Measurements from ENCODE around the gene PTOV1. TPM values are rescaled to one million over a fixed set of nuclear protein-coding genes. Genes with fewer than 3 reads are reported as not detected.
A peak's percentile ranks its signal among the peaks of the same experiment; 100 is the strongest.

The PTOV1 gene
- total RNA-seq, 5 donors from 2014 or later (not counting 1 experiment from before 2014, with no cell fraction given): 149 to 165 (median 156) TPM

- 1% methylated on average over 11 of the region's 15 CpGs for WGBS (ENCODE audit: insufficient coverage)
- H3K27me3 Mint-ChIP-seq: no peaks in the 10 kb centered on the region
- H3K27me3 ChIP-seq (replicated peaks in 1 of 2; ENCODE audit: control insufficient read depth in 2 of 2, extremely low read depth in 1 of 2, insufficient read depth in 2 of 2, low read length in 1 of 2): no peaks in the 10 kb centered on the region
- ATAC-seq (replicated peaks in 1 of 4) (peak; percentile 1 to 3 (median 2)), DNase-seq (no peak)
- CTCF ChIA-PET: interaction anchor here in 1 of 2 donors (0.6 to 0.9 kb wide), 3 partner anchors 18 to 310 kb away, joined by 3 to 5 read pairs (median 4); partner anchors contain the start of genes AP2A1 and PTOV1
- peaks cover 39 to 57% (median 56%) of the 10 kb centered on the region in 3 donors for H3K4me1 Mint-ChIP-seq
- no peak overlapping the region for H3K27ac Mint-ChIP-seq
- peak overlapping the region; percentile 64 to 69 for H3K4me3 ChIP-seq (ENCODE audit: control insufficient read depth in 1 of 2, extremely low read depth in 1 of 2, low read length in 1 of 2)
- no peaks in the 10 kb centered on the region for H3K9me3 Mint-ChIP-seq
- H3K27ac ChIP-seq (ENCODE audit: low read length): peak overlapping the region; percentile 79
- H3K4me3 Mint-ChIP-seq: no peak overlapping the region
- H3K36me3 ChIP-seq (ENCODE audit: control insufficient read depth in 2 of 2, extremely low read depth in 1 of 2, insufficient read depth in 1 of 2, low read length in 1 of 2): peaks cover 4 to 16% of the 10 kb centered on the region in 2 donors
- POLR2A ChIA-PET: interaction anchor here (0.6 to 1.6 kb wide), 11 partner anchors 8 to 1511 kb away, joined by 3 to 12 read pairs (median 4); partner anchors contain the start of genes AKT1S1 (in 1 of the 2), AP2A1 (in 1 of the 2), IL4I1 (in 1 of the 2) and MED25 (in 1 of the 2)
- H3K36me3 Mint-ChIP-seq: peaks cover 9% of the 10 kb centered on the region
- H3K9me3 ChIP-seq: no peaks in the 10 kb centered on the region
- peaks cover 13 to 58% of the 10 kb centered on the region in 2 experiments for H3K4me1 ChIP-seq (ENCODE audit: control insufficient read depth in 1 of 2, extremely low read depth in 1 of 2, insufficient read depth in 2 of 2, low read length in 2 of 2)
Measured at GRCh38 chr19:49869009-49869483, 18.1 kb downstream of the PTOV1 start.

- POLR2A ChIA-PET: interaction anchor here (0.6 to 1.0 kb wide), 10 partner anchors 16 to 1511 kb away, joined by 3 to 12 read pairs (median 4); partner anchors contain the start of genes AP2A1 (in 1 of the 2), IL4I1 (in 1 of the 2), MED25 (in 1 of the 2) and PTOV1 (in 1 of the 2)
- H3K27me3 Mint-ChIP-seq: no peaks in the 10 kb centered on the region
- Histone ChIP-seq H3K27ac (ENCODE audit: low read length) (peak overlapping the region; percentile 79), H3K36me3 (ENCODE audit: control insufficient read depth in 2 of 2, extremely low read depth in 1 of 2, insufficient read depth in 1 of 2, low read length in 1 of 2) (peaks cover 0 to 9% of the 10 kb centered on the region in 2 donors), H3K27me3 (replicated peaks in 1 of 2; ENCODE audit: control insufficient read depth in 2 of 2, extremely low read depth in 1 of 2, insufficient read depth in 2 of 2, low read length in 1 of 2) (no peaks in the 10 kb centered on the region), H3K9me3 (no peaks in the 10 kb centered on the region), H3K4me3 (ENCODE audit: control insufficient read depth in 1 of 2, extremely low read depth in 1 of 2, low read length in 1 of 2) (peak overlapping the region; percentile 64 to 69), H3K4me1 (ENCODE audit: control insufficient read depth in 1 of 2, extremely low read depth in 1 of 2, insufficient read depth in 2 of 2, low read length in 2 of 2) (peaks cover 13 to 54% of the 10 kb centered on the region in 2 experiments)
- H3K27ac Mint-ChIP-seq: peak overlapping the region; percentile 83 to 86
- peak; percentile 77 to 95 (median 84) for DNase-seq
- peak; percentile 75 to 81 (median 80) for ATAC-seq (replicated peaks in 1 of 4)
- WGBS (ENCODE audit: insufficient coverage): under 1% methylated on average over 67 of the region's 67 CpGs
- CTCF ChIA-PET: interaction anchor here (0.6 to 0.9 kb wide), 5 partner anchors 17 to 311 kb away, joined by 3 to 5 read pairs (median 4); partner anchors contain the start of genes AP2A1 (in 1 of the 2) and PTOV1 (in 1 of the 2)
- no peak overlapping the region for H3K4me3 Mint-ChIP-seq
- H3K9me3 Mint-ChIP-seq: no peaks in the 10 kb centered on the region
- H3K36me3 Mint-ChIP-seq: peaks cover 2% of the 10 kb centered on the region
- peaks cover 39 to 53% (median 51%) of the 10 kb centered on the region in 3 donors for H3K4me1 Mint-ChIP-seq
Measured at GRCh38 chr19:49869484-49870308, 18.7 kb downstream of the PTOV1 start.

GRCh38 chr19:49870309-49870901 is 19.4 kb downstream of the PTOV1 start:
- Mint-ChIP-seq H3K27me3 (no peaks in the 10 kb centered on the region), H3K36me3 (no peaks in the 10 kb centered on the region), H3K9me3 (no peaks in the 10 kb centered on the region), H3K27ac (peak overlapping the region; percentile 83 to 86), H3K4me3 (no peak overlapping the region), H3K4me1 (peaks cover 37 to 50% (median 47%) of the 10 kb centered on the region in 3 donors)
- ChIA-PET CTCF (interaction anchor here in 1 of 2 donors (0.6 kb wide), 1 partner anchor 17 kb away, joined by 5 read pairs; no protein-coding TSS in a partner anchor), POLR2A (interaction anchor here in 1 of 2 donors (0.7 kb wide), 1 partner anchor 312 kb away, joined by 3 read pairs; no protein-coding TSS in a partner anchor)
- H3K4me1 ChIP-seq (ENCODE audit: control insufficient read depth in 1 of 2, extremely low read depth in 1 of 2, insufficient read depth in 2 of 2, low read length in 2 of 2): peaks cover 13 to 52% of the 10 kb centered on the region in 2 experiments
- DNase-seq: no peak
- no peaks in the 10 kb centered on the region for H3K27me3 ChIP-seq (replicated peaks in 1 of 2; ENCODE audit: control insufficient read depth in 2 of 2, extremely low read depth in 1 of 2, insufficient read depth in 2 of 2, low read length in 1 of 2)
- 89% methylated on average over 13 of the region's 15 CpGs for WGBS (ENCODE audit: insufficient coverage)
- peak overlapping the region; percentile 79 for H3K27ac ChIP-seq (ENCODE audit: low read length)
- no peaks in the 10 kb centered on the region for H3K9me3 ChIP-seq
- H3K36me3 ChIP-seq (ENCODE audit: control insufficient read depth in 2 of 2, extremely low read depth in 1 of 2, insufficient read depth in 1 of 2, low read length in 1 of 2): peaks cover 0 to 3% of the 10 kb centered on the region in 2 donors
- H3K4me3 ChIP-seq (ENCODE audit: control insufficient read depth in 1 of 2, extremely low read depth in 1 of 2, low read length in 1 of 2): peak overlapping the region; percentile 64 to 69
- ATAC-seq (replicated peaks in 1 of 4): no peak

- WGBS (ENCODE audit: insufficient coverage): 83% methylated on average over 4 of the region's 17 CpGs
- Mint-ChIP-seq H3K9me3 (no peaks in the 10 kb centered on the region), H3K4me3 (peak overlapping the region in 1 of 3 donors; percentile 43), H3K4me1 (peaks cover 34 to 46% (median 42%) of the 10 kb centered on the region in 3 donors), H3K27me3 (no peaks in the 10 kb centered on the region), H3K27ac (peak overlapping the region in 1 of 2 donors; percentile 65), H3K36me3 (no peaks in the 10 kb centered on the region)
- H3K27me3 ChIP-seq (replicated peaks in 1 of 2; ENCODE audit: control insufficient read depth in 2 of 2, extremely low read depth in 1 of 2, insufficient read depth in 2 of 2, low read length in 1 of 2): no peaks in the 10 kb centered on the region
- H3K36me3 ChIP-seq (ENCODE audit: control insufficient read depth in 2 of 2, extremely low read depth in 1 of 2, insufficient read depth in 1 of 2, low read length in 1 of 2): peaks cover 0 to 3% of the 10 kb centered on the region in 2 donors
- ATAC-seq (replicated peaks in 1 of 4): no peak
- peaks cover 12 to 50% of the 10 kb centered on the region in 2 experiments for H3K4me1 ChIP-seq (ENCODE audit: control insufficient read depth in 1 of 2, extremely low read depth in 1 of 2, insufficient read depth in 2 of 2, low read length in 2 of 2)
- DNase-seq: no peak
- no peak overlapping the region for H3K4me3 ChIP-seq (ENCODE audit: control insufficient read depth in 1 of 2, extremely low read depth in 1 of 2, low read length in 1 of 2)
- CTCF ChIA-PET: interaction anchor here in 1 of 2 donors (0.6 kb wide), 1 partner anchor 67 kb away, joined by 3 read pairs; no protein-coding TSS in a partner anchor
- POLR2A ChIA-PET: no interaction called here
- no peaks in the 10 kb centered on the region for H3K9me3 ChIP-seq
- no peak overlapping the region for H3K27ac ChIP-seq (ENCODE audit: low read length)
Measured at GRCh38 chr19:49871349-49871985, 20.5 kb downstream of the PTOV1 start.

GRCh38 chr19:49872245-49873128 is 21.5 kb downstream of the PTOV1 start:
- Histone ChIP-seq H3K27ac (ENCODE audit: low read length) (no peak overlapping the region), H3K4me3 (ENCODE audit: control insufficient read depth in 1 of 2, extremely low read depth in 1 of 2, low read length in 1 of 2) (no peak overlapping the region), H3K27me3 (replicated peaks in 1 of 2; ENCODE audit: control insufficient read depth in 2 of 2, extremely low read depth in 1 of 2, insufficient read depth in 2 of 2, low read length in 1 of 2) (no peaks in the 10 kb centered on the region), H3K36me3 (ENCODE audit: control insufficient read depth in 2 of 2, extremely low read depth in 1 of 2, insufficient read depth in 1 of 2, low read length in 1 of 2) (peaks cover 0 to 3% of the 10 kb centered on the region in 2 donors), H3K9me3 (no peaks in the 10 kb centered on the region), H3K4me1 (ENCODE audit: control insufficient read depth in 1 of 2, extremely low read depth in 1 of 2, insufficient read depth in 2 of 2, low read length in 2 of 2) (peaks cover 9 to 42% of the 10 kb centered on the region in 2 experiments)
- CTCF ChIA-PET: interaction anchor here in 1 of 2 donors (0.6 kb wide), 1 partner anchor 66 kb away, joined by 3 read pairs; no protein-coding TSS in a partner anchor
- peak overlapping the region in 1 of 3 donors; percentile 43 for H3K4me3 Mint-ChIP-seq
- H3K4me1 Mint-ChIP-seq: peaks cover 26 to 39% (median 36%) of the 10 kb centered on the region in 3 donors
- no peaks in the 10 kb centered on the region for H3K9me3 Mint-ChIP-seq
- DNase-seq: no peak
- H3K27me3 Mint-ChIP-seq: no peaks in the 10 kb centered on the region
- no peak for ATAC-seq (replicated peaks in 1 of 4)
- peak overlapping the region in 1 of 2 donors; percentile 65 for H3K27ac Mint-ChIP-seq
- WGBS (ENCODE audit: insufficient coverage): 94% methylated on average over 20 of the region's 27 CpGs
- POLR2A ChIA-PET: no interaction called here
- H3K36me3 Mint-ChIP-seq: no peaks in the 10 kb centered on the region

Measured in T-cell (primary cell).